CD4-positive, alpha-beta T cell (primary cell): ENCODE data around the gene PRIMA1. TPM values are rescaled to one million over a fixed set of nuclear protein-coding genes. Genes with fewer than 3 reads are reported as not detected.

Experiments used
- ATAC-seq: fragments of 200-7000 bp; cut with Tn5 transposase; one replicate; pipeline ENCODE4 v1.10.0; 2022; ENCODE audit warnings: mild to moderate bottlenecking; ENCODE audit not compliant: poor library complexity
- CTCF ChIA-PET: fragments of 350-600 bp; sonication (Branson Sonifier 250); formaldehyde crosslinking; loops from one replicate; lab custom pipeline; 2021; ENCODE audit warnings: antibody characterized with exemption, inconsistent platforms; lab: Charles Lee
- POLR2A ChIA-PET: fragments of 350-600 bp; sonication (Branson Sonifier 250); formaldehyde crosslinking; loops from one replicate; lab custom pipeline; 2021; ENCODE audit warnings: antibody characterized with exemption, inconsistent platforms; lab: Charles Lee
- DNase-seq, 14 experiments: peaks; one replicate each; pipeline ENCODE4 v3.0.0-alpha.2; 2013 to 2020; ENCODE audit warnings: mixed read lengths in 2 of 14
- H3K27ac ChIP-seq, 2 donors: one replicate each; pipeline versions ENCODE4 v1.5.1 to v1.7.0; 2013; ENCODE audit warnings: low read length in 2 of 2, low read depth in 1 of 2, mild to moderate bottlenecking in 1 of 2
- H3K27me3 ChIP-seq, 2 experiments: 1 replicate in 1 of 2; 2 replicates in 1 of 2; pipeline versions ENCODE4 v1.6.1 to v1.7.0; 2013; ENCODE audit warnings: low read length in 2 of 2, control low read depth in 1 of 2, mild to moderate bottlenecking in 1 of 2, moderate library complexity in 1 of 2; ENCODE audit not compliant: insufficient read depth in 2 of 2, control insufficient read depth in 1 of 2
- H3K36me3 ChIP-seq: one replicate; pipeline ENCODE4 v1.6.1; 2013; ENCODE audit warnings: low read length, control low read depth; ENCODE audit not compliant: insufficient read depth
- H3K4me1 ChIP-seq: one replicate; pipeline ENCODE4 v1.6.1; 2013; ENCODE audit warnings: low read length, control low read depth; ENCODE audit not compliant: insufficient read depth
- H3K4me3 ChIP-seq: one replicate; pipeline ENCODE4 v1.5.1; 2013; ENCODE audit warnings: mild to moderate bottlenecking, low read length, moderate library complexity
- H3K9me3 ChIP-seq, 2 experiments: 1 replicate in 1 of 2; 2 replicates in 1 of 2; pipeline versions ENCODE4 v1.6.1 to v1.7.0; 2013; ENCODE audit warnings: low read length in 2 of 2, mild to moderate bottlenecking in 2 of 2, control low read depth in 1 of 2, moderate library complexity in 1 of 2; ENCODE audit not compliant: control insufficient read depth in 1 of 2, insufficient read depth in 1 of 2
- H3K27ac Mint-ChIP-seq: one replicate; pipeline ENCODE4 v1.8.0; 2020; ENCODE audit warnings: mixed read lengths
- H3K27me3 Mint-ChIP-seq: one replicate; pipeline ENCODE4 v1.8.0; 2021; ENCODE audit warnings: mixed read lengths
- H3K36me3 Mint-ChIP-seq: one replicate; pipeline ENCODE4 v1.8.0; 2021; ENCODE audit warnings: low read depth, mixed read lengths
- H3K4me1 Mint-ChIP-seq: one replicate; pipeline ENCODE4 v1.8.0; 2021; ENCODE audit warnings: low read depth, mixed read lengths
- H3K4me3 Mint-ChIP-seq: one replicate; pipeline ENCODE4 v1.8.0; 2020; ENCODE audit warnings: mild to moderate bottlenecking, mixed read lengths
- H3K9me3 Mint-ChIP-seq: one replicate; pipeline ENCODE4 v1.8.0; 2020; ENCODE audit warnings: mixed read lengths
- CTCF ChIP-seq: fragments of 200-600 bp; IDR thresholded peaks from one replicate; pipeline ENCODE4 v1.8.0; 2022; ENCODE audit warnings: antibody characterized with exemption, mild to moderate bottlenecking
- intact Hi-C, 2 experiments: fragments of 100-400 bp; cut with DNase I in 1 of 2; cut with micrococcal nuclease in 1 of 2; formaldehyde crosslinking; loops; one replicate each; pipeline versions ENCODE4 v1.15.1 to v1.9.0; 2023 to 2025; cut with DNase I, micrococcal nuclease
- total RNA-seq, 174 experiments: library from RNA in 2 of 174; stranded (reverse) in 2 of 174; gene quantifications; one replicate each; pipeline ENCODE4 v1.2.3 and lab custom pipeline; 2021 to 2026

The PRIMA1 gene
- total RNA-seq, 2 experiments from 2014 or later, result not detected

GRCh38 chr14:93731753-93732152, 56.5 kb downstream of the PRIMA1 start:
- H3K9me3 ChIP-seq, result peaks cover 0 to 6% of the 10 kb centered on the region in 2 experiments
- no peak overlapping the region for H3K27ac Mint-ChIP-seq
- ChIA-PET CTCF (no interaction called here), POLR2A (no interaction called here)
- H3K4me3 ChIP-seq, result no peak overlapping the region
- H3K27ac ChIP-seq, result no peak overlapping the region
- no peaks in the 10 kb centered on the region for H3K4me1 ChIP-seq
- DNase-seq, result no peak
- H3K9me3 Mint-ChIP-seq, result no peaks in the 10 kb centered on the region
- no peak for TF ChIP-seq CTCF
- no peaks in the 10 kb centered on the region for H3K4me1 Mint-ChIP-seq
- H3K27me3 Mint-ChIP-seq, result no peaks in the 10 kb centered on the region
- ATAC-seq, result no peak
- no peaks in the 10 kb centered on the region for H3K27me3 ChIP-seq
- no peak overlapping the region for H3K4me3 Mint-ChIP-seq
- intact Hi-C loops, result no loop called here
- H3K36me3 ChIP-seq, result no peaks in the 10 kb centered on the region
- no peaks in the 10 kb centered on the region for H3K36me3 Mint-ChIP-seq

GRCh38 chr14:93729993-93730392, 58.3 kb downstream of the PRIMA1 start:
- DNase-seq (no peak), ATAC-seq (no peak)
- Mint-ChIP-seq H3K9me3 (no peaks in the 10 kb centered on the region), H3K27me3 (no peaks in the 10 kb centered on the region), H3K4me1 (no peaks in the 10 kb centered on the region), H3K4me3 (no peak overlapping the region), H3K36me3 (no peaks in the 10 kb centered on the region), H3K27ac (no peak overlapping the region)
- CTCF ChIA-PET, result no interaction called here
- H3K36me3 ChIP-seq, result no peaks in the 10 kb centered on the region
- no peak for TF ChIP-seq CTCF
- POLR2A ChIA-PET, result no interaction called here
- peaks cover 0 to 6% of the 10 kb centered on the region in 2 experiments for H3K9me3 ChIP-seq
- no peak overlapping the region for H3K27ac ChIP-seq
- H3K4me1 ChIP-seq, result no peaks in the 10 kb centered on the region
- intact Hi-C loops, result no loop called here
- no peak overlapping the region for H3K4me3 ChIP-seq
- no peaks in the 10 kb centered on the region for H3K27me3 ChIP-seq

- H3K4me1 Mint-ChIP-seq, result no peaks in the 10 kb centered on the region
- no peaks in the 10 kb centered on the region for H3K9me3 Mint-ChIP-seq
- ATAC-seq (no peak), DNase-seq (no peak)
- H3K27me3 Mint-ChIP-seq, result no peaks in the 10 kb centered on the region
- intact Hi-C loops, result no loop called here
- Histone ChIP-seq H3K9me3 (peaks cover 0 to 6% of the 10 kb centered on the region in 2 experiments), H3K27me3 (no peaks in the 10 kb centered on the region), H3K4me1 (no peaks in the 10 kb centered on the region), H3K4me3 (no peak overlapping the region), H3K36me3 (no peaks in the 10 kb centered on the region), H3K27ac (no peak overlapping the region)
- H3K36me3 Mint-ChIP-seq, result no peaks in the 10 kb centered on the region
- TF ChIP-seq CTCF, result no peak
- H3K4me3 Mint-ChIP-seq, result no peak overlapping the region
- H3K27ac Mint-ChIP-seq, result no peak overlapping the region
- POLR2A ChIA-PET, result no interaction called here
- CTCF ChIA-PET, result no interaction called here
Measured at GRCh38 chr14:93728651-93729016, 59.7 kb downstream of the PRIMA1 start.
